Measurements from ENCODE around the gene RRM2. TPM values are rescaled to one million over a fixed set of nuclear protein-coding genes. Genes with fewer than 3 reads are reported as not detected.

The RRM2 gene
- total RNA-seq, 1 donor from 2014 or later = 79.8 TPM

DNA sequence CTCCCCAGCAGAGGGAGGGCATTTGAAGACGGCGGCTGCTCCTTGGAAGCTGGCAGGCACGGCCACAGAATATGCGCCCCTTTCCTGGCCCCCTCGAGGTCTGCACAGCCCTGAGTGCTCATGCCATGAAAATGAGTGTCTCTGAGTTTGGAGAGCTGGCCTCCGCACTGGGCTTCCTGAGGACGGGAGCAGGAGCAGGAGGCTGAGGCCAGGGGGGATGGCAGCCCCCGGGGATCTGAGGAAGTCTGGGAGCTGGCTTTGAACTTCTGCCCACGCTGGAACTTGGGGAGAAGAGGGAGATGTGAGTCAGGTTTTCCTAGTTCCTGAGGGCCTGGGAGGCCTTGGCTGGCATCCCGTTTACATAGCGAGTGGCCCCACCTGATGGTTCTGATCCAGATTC, 47.0 kb downstream of the RRM2 start:
- Mint-ChIP-seq H3K36me3 (ENCODE audit: insufficient read depth) (no peaks in the 10 kb centered on the region), H3K4me1 (ENCODE audit: low read depth) (peaks cover 8% of the 10 kb centered on the region), H3K9me3 (ENCODE audit: low read depth) (no peaks in the 10 kb centered on the region), H3K27me3 (no peaks in the 10 kb centered on the region), H3K4me3 (ENCODE audit: low read depth) (no peak overlapping the region), H3K27ac (no peak overlapping the region)
- no peak for DNase-seq (ENCODE audit: low spot score, unreplicated experiment)
- TF ChIP-seq, protein P1, sequence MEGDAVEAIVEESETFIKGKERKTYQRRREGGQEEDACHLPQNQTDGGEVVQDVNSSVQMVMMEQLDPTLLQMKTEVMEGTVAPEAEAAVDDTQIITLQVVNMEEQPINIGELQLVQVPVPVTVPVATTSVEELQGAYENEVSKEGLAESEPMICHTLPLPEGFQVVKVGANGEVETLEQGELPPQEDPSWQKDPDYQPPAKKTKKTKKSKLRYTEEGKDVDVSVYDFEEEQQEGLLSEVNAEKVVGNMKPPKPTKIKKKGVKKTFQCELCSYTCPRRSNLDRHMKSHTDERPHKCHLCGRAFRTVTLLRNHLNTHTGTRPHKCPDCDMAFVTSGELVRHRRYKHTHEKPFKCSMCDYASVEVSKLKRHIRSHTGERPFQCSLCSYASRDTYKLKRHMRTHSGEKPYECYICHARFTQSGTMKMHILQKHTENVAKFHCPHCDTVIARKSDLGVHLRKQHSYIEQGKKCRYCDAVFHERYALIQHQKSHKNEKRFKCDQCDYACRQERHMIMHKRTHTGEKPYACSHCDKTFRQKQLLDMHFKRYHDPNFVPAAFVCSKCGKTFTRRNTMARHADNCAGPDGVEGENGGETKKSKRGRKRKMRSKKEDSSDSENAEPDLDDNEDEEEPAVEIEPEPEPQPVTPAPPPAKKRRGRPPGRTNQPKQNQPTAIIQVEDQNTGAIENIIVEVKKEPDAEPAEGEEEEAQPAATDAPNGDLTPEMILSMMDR (IDR thresholded peaks at IDR 0.05; ENCODE audit: unreplicated experiment) = no peak

GRCh38 chr2:10170256-10170655, 47.7 kb downstream of the RRM2 start:
- H3K36me3 Mint-ChIP-seq (ENCODE audit: insufficient read depth) = no peaks in the 10 kb centered on the region
- H3K27ac Mint-ChIP-seq = peak overlapping the region; percentile 11
- TF ChIP-seq, protein P1 (IDR thresholded peaks at IDR 0.05; ENCODE audit: unreplicated experiment) = no peak
- DNase-seq (ENCODE audit: low spot score, unreplicated experiment) = no peak
- peaks cover 8% of the 10 kb centered on the region for H3K4me1 Mint-ChIP-seq (ENCODE audit: low read depth)
- H3K4me3 Mint-ChIP-seq (ENCODE audit: low read depth) = no peak overlapping the region
- no peaks in the 10 kb centered on the region for H3K27me3 Mint-ChIP-seq
- no peaks in the 10 kb centered on the region for H3K9me3 Mint-ChIP-seq (ENCODE audit: low read depth)

- Mint-ChIP-seq H3K27me3 (no peaks in the 10 kb centered on the region), H3K27ac (no peak overlapping the region), H3K4me1 (ENCODE audit: low read depth) (peaks cover 8% of the 10 kb centered on the region)
Measured at GRCh38 chr2:10171006-10171800, 48.7 kb downstream of the RRM2 start.

GRCh38 chr2:10172033-10172871, 49.7 kb downstream of the RRM2 start:
- no peak overlapping the region for H3K27ac Mint-ChIP-seq
- H3K4me1 Mint-ChIP-seq (ENCODE audit: low read depth) = peaks cover 8% of the 10 kb centered on the region
- no peaks in the 10 kb centered on the region for H3K9me3 Mint-ChIP-seq (ENCODE audit: low read depth)
- TF ChIP-seq, protein P1 (IDR thresholded peaks at IDR 0.05; ENCODE audit: unreplicated experiment) = no peak
- H3K27me3 Mint-ChIP-seq = no peaks in the 10 kb centered on the region
- H3K36me3 Mint-ChIP-seq (ENCODE audit: insufficient read depth) = no peaks in the 10 kb centered on the region
- H3K4me3 Mint-ChIP-seq (ENCODE audit: low read depth) = no peak overlapping the region
- DNase-seq (ENCODE audit: low spot score, unreplicated experiment) = no peak

More at GRCh38 chr2:10171006-10171800, 48.7 kb downstream of the RRM2 start:
- no peaks in the 10 kb centered on the region for H3K9me3 Mint-ChIP-seq (ENCODE audit: low read depth)
- DNase-seq (ENCODE audit: low spot score, unreplicated experiment) = no peak
- no peak overlapping the region for H3K4me3 Mint-ChIP-seq (ENCODE audit: low read depth)
- TF ChIP-seq, protein P1 (IDR thresholded peaks at IDR 0.05; ENCODE audit: unreplicated experiment) = no peak
- no peaks in the 10 kb centered on the region for H3K36me3 Mint-ChIP-seq (ENCODE audit: insufficient read depth)

- DNase-seq (ENCODE audit: low spot score, unreplicated experiment) = no peak
- H3K27me3 Mint-ChIP-seq = no peaks in the 10 kb centered on the region
Measured at GRCh38 chr2:10173258-10174005, 50.9 kb downstream of the RRM2 start.

More at GRCh38 chr2:10173258-10174005, 50.9 kb downstream of the RRM2 start:
- H3K9me3 Mint-ChIP-seq (ENCODE audit: low read depth) = no peaks in the 10 kb centered on the region
- H3K36me3 Mint-ChIP-seq (ENCODE audit: insufficient read depth) = no peaks in the 10 kb centered on the region
- H3K4me3 Mint-ChIP-seq (ENCODE audit: low read depth) = no peak overlapping the region
- no peak overlapping the region for H3K27ac Mint-ChIP-seq
- TF ChIP-seq, protein P1 (IDR thresholded peaks at IDR 0.05; ENCODE audit: unreplicated experiment) = no peak
- H3K4me1 Mint-ChIP-seq (ENCODE audit: low read depth) = peaks cover 4% of the 10 kb centered on the region
